AG10803 (cell line): ENCODE data around the gene POT1.

Experiments used
- DNase-seq: peaks from one replicate; pipeline ENCODE4 v3.0.0; 2010; ENCODE audit warnings: low read depth
- H3K4me3 ChIP-seq: 2 replicates; pipeline ENCODE4 v1.5.1; 2011; ENCODE audit warnings: mild to moderate bottlenecking, low read length, control low read depth
- TF ChIP-seq, protein P1 (sequence below): conservative IDR thresholded peaks from 2 replicates; pipeline ENCODE4 v1.5.1; 2011; ENCODE audit warnings: mild to moderate bottlenecking, low read length, control low read depth, inconsistent platforms

POT1 gene

DNA sequence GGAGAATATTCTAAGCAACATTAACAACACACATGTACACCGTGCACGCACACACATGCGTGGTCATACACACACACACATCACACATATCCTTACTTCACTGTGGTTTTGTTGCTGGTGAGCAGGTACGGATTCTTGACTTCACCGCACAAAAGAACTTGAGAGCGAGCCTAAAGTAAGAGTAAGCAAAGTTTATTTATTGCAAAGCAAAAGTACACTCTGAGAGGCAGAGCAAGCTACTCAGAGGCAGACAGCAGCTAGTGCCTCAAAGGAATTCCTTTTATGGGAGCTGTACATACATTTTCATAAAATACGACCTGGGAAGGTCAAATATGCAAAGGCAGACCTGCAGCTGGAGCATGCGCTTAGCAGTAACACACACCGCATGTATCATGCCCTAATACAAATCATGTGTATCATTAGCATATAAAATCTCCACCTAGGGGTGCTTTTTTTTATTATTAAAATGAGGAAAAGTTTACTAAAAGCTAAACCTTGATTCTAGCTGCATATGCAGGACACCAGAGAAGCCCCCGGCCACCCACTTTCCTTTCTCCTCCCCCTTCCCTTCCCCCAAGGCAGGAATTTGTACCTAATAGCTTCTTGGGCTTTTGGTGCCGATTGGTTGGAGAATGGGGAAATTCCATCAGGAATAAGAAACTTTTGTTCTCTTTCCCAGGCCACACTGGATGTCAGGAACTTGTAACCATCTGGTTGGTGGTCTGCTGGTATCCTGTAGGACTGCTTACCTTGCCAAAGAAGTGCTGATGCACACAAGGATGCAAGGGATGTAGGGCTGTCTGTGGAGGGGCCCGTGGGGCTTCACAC, 147.5 kb downstream of the POT1 start:
- DNase-seq: no peak
- H3K4me3 ChIP-seq: no peak overlapping the region
- TF ChIP-seq, protein P1, sequence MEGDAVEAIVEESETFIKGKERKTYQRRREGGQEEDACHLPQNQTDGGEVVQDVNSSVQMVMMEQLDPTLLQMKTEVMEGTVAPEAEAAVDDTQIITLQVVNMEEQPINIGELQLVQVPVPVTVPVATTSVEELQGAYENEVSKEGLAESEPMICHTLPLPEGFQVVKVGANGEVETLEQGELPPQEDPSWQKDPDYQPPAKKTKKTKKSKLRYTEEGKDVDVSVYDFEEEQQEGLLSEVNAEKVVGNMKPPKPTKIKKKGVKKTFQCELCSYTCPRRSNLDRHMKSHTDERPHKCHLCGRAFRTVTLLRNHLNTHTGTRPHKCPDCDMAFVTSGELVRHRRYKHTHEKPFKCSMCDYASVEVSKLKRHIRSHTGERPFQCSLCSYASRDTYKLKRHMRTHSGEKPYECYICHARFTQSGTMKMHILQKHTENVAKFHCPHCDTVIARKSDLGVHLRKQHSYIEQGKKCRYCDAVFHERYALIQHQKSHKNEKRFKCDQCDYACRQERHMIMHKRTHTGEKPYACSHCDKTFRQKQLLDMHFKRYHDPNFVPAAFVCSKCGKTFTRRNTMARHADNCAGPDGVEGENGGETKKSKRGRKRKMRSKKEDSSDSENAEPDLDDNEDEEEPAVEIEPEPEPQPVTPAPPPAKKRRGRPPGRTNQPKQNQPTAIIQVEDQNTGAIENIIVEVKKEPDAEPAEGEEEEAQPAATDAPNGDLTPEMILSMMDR: no peak

DNA sequence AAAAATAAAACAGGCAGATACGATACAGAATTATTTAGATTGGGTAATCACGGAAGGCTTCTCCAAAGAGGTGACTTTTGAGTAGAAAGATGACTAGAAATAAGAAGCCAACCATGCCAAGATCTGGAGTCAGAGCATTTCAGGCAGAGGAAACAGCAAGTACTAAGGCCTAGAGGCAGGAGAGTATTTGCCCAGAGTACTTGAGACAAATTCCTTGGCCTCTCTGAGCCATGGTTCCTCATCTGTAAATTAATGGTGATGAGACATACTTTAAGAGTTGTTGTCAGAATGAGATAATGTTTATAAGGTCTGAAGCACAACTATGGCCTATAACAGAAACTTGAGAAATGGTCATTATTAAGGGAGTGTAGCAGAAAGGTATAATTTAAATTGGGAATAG, 148.2 kb downstream of the POT1 start:
- TF ChIP-seq, protein P1: no peak
- no peak for DNase-seq
- no peak overlapping the region for H3K4me3 ChIP-seq

DNA sequence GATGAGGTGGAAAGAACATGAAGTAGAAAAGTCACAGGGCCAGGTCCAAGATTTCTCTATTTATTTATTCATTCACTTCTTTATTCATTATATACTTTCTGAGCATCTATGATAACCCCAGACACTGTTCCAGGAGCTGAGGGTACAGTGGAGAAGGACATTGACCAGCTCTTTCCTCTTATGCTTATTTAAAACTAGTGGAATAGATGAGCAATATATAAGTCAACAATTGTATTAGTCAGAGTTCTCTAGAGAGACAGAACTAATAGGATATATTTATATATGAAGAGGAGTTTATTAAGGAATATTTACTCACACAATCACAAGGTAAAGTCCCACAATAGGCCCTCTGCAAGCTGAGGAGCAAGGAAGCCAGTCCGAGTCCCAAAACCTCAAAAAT, 149.0 kb downstream of the POT1 start:
- DNase-seq: no peak
- TF ChIP-seq, protein P1: no peak
- no peak overlapping the region for H3K4me3 ChIP-seq

DNA sequence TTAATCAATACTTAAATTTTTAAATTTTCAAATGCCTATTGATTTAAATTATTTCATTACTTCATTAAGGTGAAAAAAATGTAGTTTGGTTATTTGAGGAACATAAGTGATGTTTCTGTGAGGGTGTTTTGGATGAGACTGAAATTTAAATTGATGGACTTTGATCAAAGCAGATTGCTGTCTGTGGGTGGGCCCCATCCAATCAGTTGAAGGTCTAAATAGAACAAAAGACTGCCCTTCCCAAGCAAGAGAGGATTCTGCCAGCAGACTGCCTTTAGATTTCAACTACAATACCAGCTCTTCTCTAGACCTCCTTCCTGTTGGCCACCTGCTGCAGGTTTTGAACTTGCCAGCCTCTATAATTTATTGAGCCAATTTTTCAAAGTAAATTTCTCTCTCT, 149.6 kb downstream of the POT1 start:
- TF ChIP-seq, protein P1: no peak
- no peak overlapping the region for H3K4me3 ChIP-seq
- no peak for DNase-seq

DNA sequence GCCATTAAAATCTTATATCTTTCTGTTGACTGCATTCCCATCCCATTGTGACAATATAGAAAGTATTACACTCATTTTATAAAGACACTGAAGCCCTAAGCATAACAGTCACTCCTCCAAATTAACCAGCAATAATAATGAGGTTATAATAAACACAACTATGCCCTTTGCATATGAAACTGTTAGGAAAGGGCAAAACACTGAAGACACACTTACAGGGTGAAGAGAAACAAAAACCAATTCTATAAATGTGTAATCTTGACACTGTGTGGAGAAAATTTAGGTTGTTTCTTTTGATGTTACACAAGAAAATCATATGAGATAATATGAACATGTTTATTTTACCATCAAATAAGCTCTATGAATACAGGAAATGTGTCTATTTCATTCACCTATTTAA, 150.0 kb downstream of the POT1 start:
- H3K4me3 ChIP-seq: no peak overlapping the region
- TF ChIP-seq, protein P1: no peak
- no peak for DNase-seq

DNA sequence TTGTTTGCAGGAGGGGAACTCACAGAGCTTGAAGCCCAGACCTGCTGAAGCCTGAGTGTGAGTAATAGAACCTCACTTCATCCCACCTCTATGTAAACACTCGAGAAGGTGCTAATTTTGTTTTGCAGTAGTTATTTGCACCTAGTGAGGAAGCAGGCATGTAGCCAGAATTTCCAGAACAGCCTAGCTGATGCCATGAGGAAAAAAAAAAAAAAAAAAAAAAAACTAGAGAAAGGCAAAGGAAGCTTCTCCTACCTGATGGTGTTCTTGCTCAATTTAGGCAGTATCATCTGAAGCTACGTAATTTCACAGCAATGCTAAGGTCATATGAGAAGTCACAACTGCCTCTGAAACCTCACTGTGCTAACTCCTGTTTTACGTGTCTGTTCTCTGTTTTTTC, 150.4 kb downstream of the POT1 start:
- no peak overlapping the region for H3K4me3 ChIP-seq
- DNase-seq: no peak

DNA sequence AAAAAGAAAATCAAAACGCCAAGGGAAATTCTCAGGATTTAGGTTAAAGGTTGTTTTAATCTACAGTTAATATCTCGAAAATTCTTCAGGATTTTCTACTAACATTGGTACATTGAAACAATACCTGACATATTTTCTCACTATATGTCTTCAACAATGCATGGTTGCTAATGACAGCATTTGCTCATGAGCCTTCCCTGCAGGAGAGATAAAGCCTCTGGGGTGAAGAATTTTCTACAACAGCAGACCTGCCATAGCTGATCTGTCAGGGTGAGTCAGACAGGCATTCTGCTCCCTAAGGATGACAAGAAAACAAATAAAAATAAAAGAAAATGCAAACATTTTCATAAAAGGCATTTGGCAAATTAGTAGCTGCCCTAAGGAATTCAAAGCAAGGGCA, 152.4 kb downstream of the POT1 start:
- DNase-seq: no peak
- TF ChIP-seq, protein P1: no peak
- H3K4me3 ChIP-seq: no peak overlapping the region

More for the DNA sequence above, 150.4 kb downstream of the POT1 start:
- TF ChIP-seq, protein P1: no peak
